ENCODE results near the gene HYOU1.

- TF ChIP-seq CTCF (IDR thresholded peaks at IDR 0.05; ENCODE audit: low read length) (no peak), EZH2 (IDR thresholded peaks at IDR 0.05; ENCODE audit: borderline replicate concordance, low read length) (no peak)
These were observed 50.3 kb downstream of the HYOU1 start for GRCh38 chr11:119006656-119007055.

Measured in OCI-LY1 (cell line).